NCI-H526 treated with DMSO at 0.1 percent for 48 hours (cell line): Measurements from ENCODE around the gene SRMS.
"Not testable (repeated sequence)": the region's sequence is repeated elsewhere in the genome, so short reads cannot be mapped to it uniquely, and the experiment has no call there.

ENCODE experiments used
- DNase-seq: peaks from one replicate; lab custom pipeline; 2025; lab: John Stamatoyannopoulos, UW

Gene SRMS

GRCh38 chr20:63565699-63566335 is 18.3 kb upstream of the SRMS start:
- no peak for DNase-seq

- DNase-seq = no peak
Observed at GRCh38 chr20:63565021-63565698, 17.6 kb upstream of the SRMS start.

- DNase-seq = no peak
Observed at GRCh38 chr20:63564036-63564810, 16.7 kb upstream of the SRMS start.

- no peak for DNase-seq
Observed at GRCh38 chr20:63563225-63563935, 15.8 kb upstream of the SRMS start.

- no peak for DNase-seq
Observed at GRCh38 chr20:63562461-63563224, 15.1 kb upstream of the SRMS start.

- DNase-seq = no peak
Observed at GRCh38 chr20:63561624-63562396, 14.3 kb upstream of the SRMS start.

GRCh38 chr20:63560856-63561609 is 13.5 kb upstream of the SRMS start:
- no peak for DNase-seq

- no peak for DNase-seq
Observed at GRCh38 chr20:63560333-63560805, 12.8 kb upstream of the SRMS start.

- not testable (repeated sequence) for DNase-seq
Observed at GRCh38 chr20:63559485-63560332, 12.2 kb upstream of the SRMS start.

- no peak for DNase-seq
Observed at GRCh38 chr20:63558804-63559484, 11.4 kb upstream of the SRMS start.

GRCh38 chr20:63557481-63557891 is 9.9 kb upstream of the SRMS start:
- no peak for DNase-seq

- no peak for DNase-seq
Observed at GRCh38 chr20:63556873-63557478, 9.4 kb upstream of the SRMS start.

- DNase-seq = no peak
Observed at GRCh38 chr20:63555661-63556381, 8.3 kb upstream of the SRMS start.

- no peak for DNase-seq
Observed at GRCh38 chr20:63554361-63555278, 7.1 kb upstream of the SRMS start.

GRCh38 chr20:63553933-63554290 is 6.4 kb upstream of the SRMS start, which contains the start of gene FNDC11:
FNDC11 (plus strand) TSS chr20:63554159; CDS start chr20:63555664, 1,505 bp downstream.
- DNase-seq = no peak

GRCh38 chr20:63553251-63553932 is 5.8 kb upstream of the SRMS start:
- DNase-seq = peak; percentile 70
